HG03196 (cell line): ENCODE data around the gene SLC2A9.

Experiments used
- ATAC-seq: cut with Tn5 transposase; IDR thresholded peaks from one replicate; pipeline ENCODE4 v1.9.1; 2021; ENCODE audit not compliant: unreplicated experiment

SLC2A9 gene

GRCh38 chr4:10021653-10022023 lies 341 bp upstream of the SLC2A9 start:
- no peak for ATAC-seq

DNA sequence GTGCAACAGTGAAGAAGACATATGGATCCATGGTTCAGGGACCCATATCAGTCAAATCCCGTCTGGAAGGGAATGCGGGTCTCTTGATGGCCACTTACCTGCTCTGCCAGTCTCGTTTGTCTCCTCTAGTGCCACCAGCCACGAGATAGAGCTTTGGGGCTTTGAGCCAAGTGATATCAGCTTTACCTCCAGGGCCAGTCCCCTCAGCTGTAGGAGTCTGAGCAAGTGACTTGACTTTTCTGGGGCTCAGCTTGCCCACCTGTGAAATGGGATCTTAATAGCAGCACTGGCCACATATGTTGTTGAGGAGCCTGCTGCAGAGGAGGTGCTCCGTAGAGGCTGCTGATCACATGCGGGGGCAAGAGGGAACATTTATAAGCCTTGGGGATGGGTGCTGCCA lies 1.2 kb downstream of the SLC2A9 start:
- no peak for ATAC-seq

DNA sequence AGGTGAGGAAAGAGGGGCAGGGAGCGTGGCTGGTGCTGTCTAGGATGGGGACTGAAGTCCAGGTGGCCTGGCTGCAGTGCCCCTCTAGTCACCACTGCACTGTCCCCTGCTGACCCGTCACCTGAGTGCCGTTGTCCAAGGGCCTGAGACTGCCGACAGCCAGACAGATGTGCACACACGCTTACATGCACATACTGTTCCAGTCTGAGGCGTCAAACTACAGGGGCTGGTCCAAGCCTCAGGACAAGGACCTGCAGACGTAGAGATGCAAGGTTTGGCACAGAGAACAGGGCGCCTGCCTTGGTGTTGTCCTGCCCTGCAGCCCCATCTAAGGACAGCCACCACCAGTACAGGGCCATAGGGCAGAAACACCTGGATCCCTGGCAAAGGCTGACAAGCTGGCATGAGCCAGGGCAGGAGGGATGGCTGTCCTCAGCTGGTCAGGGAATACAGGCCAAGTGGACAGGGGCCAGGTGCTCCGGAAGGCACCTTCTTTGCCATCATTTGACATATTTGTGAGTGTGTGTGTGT lies 1.7 kb downstream of the SLC2A9 start:
- ATAC-seq = no peak

DNA sequence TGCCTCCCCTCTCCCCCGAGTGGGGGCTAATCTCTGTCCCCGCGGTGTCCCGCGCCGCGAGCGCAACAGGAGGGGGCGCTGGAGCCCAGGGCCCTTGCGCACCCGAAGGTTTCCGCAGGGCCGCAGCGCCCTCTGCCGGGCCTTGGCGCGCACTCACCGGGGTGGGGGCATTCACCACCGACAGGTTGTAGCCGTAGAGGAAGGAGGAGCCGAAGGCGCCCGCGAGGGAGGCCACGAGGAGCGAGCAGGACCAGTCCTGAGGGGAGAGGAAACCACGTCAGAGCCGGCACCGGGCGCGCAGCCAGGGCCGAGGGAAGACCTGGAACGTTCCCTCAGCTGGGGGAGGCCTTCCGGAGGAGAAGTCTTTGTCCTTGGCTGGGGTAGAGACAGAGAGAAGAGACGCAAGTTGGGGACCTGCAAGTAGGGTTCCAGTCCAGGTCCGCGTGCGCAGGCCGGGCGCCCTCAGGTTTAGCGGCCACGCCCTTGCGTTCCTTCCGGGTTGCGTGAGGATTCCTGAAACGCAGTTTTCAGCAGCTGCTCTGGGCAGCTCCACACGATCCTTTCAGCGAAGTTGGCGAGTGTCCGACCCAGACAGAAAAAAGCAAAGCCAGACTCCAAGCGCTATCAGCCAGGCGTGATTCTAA lies 2.4 kb downstream of the SLC2A9 start:
- peak; percentile 93 for ATAC-seq

GRCh38 chr4:10017037-10017893 lies 4.0 kb downstream of the SLC2A9 start:
- no peak for ATAC-seq

GRCh38 chr4:10016169-10016568 lies 5.1 kb downstream of the SLC2A9 start:
- ATAC-seq = no peak

DNA sequence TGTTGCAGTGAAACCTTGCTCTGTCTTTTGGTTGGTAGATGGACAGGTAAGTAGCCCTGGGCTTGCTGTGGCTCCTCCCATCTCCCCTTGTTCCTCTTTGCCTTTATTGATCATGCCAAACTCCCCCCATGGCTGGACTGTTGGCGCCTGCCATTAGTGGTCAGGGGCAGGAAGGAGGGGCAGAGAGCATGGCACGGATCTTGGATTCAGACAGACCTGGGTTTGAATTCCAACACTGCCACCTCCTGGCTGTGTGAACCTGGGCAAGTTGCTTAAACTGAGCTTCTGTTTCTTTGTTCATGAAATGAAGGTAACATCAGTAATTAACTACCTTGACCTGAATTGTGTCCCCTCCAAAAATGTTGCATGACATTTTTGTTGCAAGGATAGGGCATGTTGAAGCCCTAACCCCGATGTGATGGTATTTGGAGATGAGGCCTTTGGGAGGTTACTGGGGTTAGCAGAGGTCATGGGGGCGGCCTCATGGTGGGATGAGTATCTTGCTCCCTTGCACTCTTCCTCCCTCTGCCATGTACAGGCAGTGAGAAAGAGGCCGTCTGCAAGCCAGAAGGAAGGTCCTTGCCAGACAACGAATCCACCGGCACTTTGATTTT lies 6.0 kb downstream of the SLC2A9 start:
- ATAC-seq = peak; percentile 39

- ATAC-seq = peak; percentile 32
These were observed 7.6 kb downstream of the SLC2A9 start for GRCh38 chr4:10013722-10014121.

DNA sequence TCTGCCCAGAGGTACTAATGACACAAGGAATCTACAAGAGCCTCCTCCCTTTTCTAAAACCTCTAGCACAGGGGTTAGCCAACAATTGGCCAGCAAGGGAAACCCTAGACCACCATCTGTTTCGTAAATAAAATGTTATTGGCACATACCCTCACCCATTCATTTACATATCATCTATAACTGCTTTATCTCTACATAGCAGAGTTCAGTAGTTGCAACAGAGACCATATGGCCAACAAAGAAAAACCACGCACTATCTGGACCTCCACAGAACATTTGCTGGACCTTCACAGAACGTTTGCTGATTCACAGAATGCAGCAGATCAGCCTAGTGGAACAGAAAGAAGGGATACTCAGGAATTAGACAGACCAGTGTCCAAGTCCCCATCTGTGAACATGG lies 9.4 kb downstream of the SLC2A9 start:
- no peak for ATAC-seq

DNA sequence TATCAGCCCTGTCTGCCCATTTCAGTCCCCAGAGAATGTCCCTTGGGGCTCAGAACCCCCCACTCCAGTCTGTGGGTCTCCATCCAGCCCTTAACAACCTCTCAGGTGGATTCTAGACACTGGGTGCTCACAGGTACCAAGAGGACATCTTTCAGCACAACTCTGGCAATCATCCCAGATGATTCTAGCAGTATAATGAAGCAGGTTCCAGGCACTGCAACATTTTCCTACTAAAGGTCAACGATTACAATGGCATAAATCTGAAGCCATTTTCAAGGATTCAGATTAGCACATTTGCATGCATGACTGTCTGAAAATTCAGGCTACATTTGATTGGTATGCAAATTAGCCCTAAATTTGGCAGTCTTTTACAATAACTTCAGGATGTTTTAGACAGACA lies 10.0 kb downstream of the SLC2A9 start:
- no peak for ATAC-seq

- ATAC-seq = no peak
These were observed 11.3 kb downstream of the SLC2A9 start for GRCh38 chr4:10009861-10010500.

DNA sequence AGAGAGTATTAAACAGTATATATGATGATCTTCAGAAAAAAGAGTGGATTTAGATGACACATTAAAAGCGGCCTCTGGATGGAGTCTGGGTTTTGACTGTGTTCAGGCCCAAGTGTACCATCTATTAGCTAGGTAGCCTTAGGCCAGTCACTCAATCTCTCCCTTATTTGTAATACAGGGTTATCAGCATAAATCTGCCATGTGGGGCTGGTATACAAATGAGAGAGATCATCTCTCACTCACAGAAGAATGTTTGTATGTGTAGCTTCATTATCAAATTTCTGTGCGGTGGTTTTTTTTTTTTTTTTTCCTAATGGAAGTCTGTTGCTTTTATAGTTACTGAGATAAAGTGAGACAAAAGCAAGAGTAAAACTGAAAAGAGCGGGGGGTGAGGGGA lies 12.7 kb downstream of the SLC2A9 start:
- no peak for ATAC-seq

DNA sequence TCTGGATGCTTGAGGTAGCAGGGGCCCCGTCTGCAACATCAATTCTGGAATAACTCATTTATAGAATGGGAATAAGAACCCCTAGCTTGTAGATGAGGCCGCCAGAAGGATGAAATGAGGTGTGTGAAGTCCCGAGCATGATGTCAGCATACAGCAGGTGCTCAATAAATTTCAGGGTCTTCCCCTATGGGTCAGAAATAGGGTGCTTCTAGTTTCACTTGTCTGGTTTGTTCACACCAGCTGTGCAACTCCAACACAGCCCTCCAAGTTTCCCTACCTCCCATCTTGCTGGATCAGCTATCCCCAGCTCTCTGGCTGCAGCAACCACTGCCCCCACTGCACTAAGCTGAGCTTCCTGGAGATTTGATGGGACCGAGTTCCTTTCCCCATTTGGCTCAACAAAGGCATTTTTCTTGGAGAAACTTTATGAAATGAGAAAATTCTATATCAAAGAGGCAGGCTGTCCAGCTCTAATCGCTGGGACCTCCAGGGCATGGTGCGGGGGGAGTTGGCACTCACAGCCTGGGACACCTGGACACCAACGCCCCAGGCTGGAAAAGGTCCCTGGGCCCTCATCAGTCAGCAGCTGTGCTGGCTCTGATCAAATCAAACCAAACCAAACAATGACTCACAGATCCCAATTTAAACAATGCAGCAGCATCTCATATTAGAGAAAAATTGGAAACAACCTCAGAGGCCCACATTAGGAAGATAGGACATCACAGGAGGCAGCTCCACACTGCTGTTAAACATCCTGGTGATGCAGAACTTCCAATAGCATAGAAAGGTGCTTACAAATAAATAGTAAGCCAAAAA lies 13.3 kb downstream of the SLC2A9 start:
- peak; percentile 34 for ATAC-seq

GRCh38 chr4:10007436-10007740 lies 13.9 kb downstream of the SLC2A9 start:
- ATAC-seq = peak; percentile 28

GRCh38 chr4:10006601-10007435 lies 14.5 kb downstream of the SLC2A9 start:
- peak; percentile 25 for ATAC-seq

GRCh38 chr4:10006231-10006600 lies 15.1 kb downstream of the SLC2A9 start:
- ATAC-seq = no peak

DNA sequence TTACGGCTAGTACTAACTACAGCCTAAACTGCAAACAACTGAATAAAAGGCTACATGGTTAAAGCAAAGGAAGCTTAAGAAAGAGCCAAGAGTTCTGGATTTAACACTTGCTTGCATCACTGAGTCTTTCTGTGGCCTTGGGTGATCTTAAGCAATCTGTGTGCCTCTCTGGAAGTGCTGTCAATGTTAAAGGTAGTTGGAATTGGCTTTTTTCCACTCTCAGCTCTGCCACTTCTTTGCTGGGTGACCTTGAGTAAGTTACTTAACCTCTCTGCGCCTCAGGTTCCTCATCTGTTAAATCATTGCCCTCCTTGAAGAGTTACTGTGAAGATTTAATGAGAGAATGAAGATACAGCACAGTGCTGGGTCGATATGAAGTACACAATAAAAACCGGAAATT lies 15.7 kb downstream of the SLC2A9 start:
- no peak for ATAC-seq

DNA sequence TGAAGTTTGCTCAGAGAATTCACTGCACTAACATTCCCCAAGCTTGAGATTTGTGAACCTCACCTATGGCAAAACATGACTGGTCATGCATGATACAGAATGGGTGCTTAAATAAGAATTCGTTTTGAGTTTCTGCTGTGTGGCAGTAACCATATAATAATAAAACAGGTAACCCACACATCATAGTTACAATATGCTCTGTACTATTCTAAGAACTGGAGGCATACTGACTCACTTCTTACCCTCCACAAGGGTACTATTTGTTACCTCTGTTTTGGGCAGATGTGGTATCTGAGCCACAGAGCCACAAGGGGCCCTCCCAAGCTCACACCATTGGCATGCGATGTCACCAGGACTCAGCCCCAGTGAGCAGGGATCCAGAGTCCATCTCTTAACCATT lies 17.6 kb downstream of the SLC2A9 start:
- ATAC-seq = peak; percentile 44

DNA sequence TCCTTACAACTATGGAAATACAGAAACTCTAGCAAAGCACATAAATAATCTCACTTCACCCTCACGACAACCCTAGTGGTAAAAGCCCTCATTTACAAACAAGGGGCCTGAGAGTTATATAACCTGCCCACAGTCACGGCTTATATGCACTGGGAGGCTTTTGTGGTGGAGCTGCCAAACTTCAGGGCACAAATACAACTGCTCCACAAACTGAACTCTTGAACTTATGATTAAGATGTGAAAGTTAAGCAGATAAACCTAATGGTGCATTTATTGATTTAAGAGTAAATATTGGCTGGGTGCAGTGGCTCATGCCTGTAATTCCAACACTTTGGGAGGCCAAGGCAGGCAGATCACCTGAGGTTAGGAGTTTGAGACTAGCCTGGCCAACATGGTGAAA lies 19.0 kb downstream of the SLC2A9 start:
- no peak for ATAC-seq

DNA sequence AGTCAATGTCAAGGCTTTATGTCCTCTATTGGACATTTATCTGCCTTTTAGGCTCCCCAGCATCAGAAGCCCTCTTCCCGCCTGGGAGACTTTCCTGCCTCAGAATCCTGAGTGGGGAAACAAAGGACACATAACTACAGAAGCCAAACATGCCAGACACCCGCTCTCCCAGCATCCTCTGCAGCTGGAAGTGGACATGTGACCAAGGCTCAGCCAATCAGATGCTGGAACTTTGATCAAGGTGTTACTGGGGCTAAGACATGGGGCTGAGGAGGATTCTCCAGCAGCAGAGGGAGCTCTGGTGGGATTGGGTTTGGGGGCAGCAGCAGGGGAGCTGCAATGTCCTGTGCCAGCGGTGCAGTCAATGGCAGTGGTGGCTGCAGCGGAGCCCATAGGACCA lies 19.5 kb downstream of the SLC2A9 start:
- ATAC-seq = no peak
